Measurements from ENCODE around the gene CDKL5.
"Not testable (repeated sequence)": the region's sequence is repeated elsewhere in the genome, so short reads cannot be mapped to it uniquely, and the experiment has no call there.

The CDKL5 gene

DNA sequence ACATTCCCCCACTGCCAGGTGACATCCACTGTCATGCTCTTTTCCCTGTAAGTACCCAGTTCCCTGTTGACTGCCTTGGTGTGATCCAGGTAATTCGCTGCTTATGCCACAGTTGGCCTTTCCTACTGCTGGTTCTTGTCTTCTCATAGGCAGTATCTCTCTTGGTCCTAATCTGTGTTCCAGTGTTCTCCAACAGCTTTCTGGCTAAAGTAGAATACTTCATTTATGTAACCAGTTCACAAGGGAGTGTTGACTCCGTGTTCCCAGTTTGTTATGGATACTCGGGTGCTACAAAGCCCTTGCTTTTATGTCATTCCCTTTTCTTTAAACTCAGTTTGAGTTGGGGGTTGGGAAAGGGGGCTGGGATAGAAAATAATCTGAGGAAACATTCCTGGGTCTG is 148.1 kb downstream of the CDKL5 start:
- DNase-seq, result no peak

- no peak for DNase-seq
Measured at GRCh38 chrX:18574591-18574990, 149.2 kb downstream of the CDKL5 start.

DNA sequence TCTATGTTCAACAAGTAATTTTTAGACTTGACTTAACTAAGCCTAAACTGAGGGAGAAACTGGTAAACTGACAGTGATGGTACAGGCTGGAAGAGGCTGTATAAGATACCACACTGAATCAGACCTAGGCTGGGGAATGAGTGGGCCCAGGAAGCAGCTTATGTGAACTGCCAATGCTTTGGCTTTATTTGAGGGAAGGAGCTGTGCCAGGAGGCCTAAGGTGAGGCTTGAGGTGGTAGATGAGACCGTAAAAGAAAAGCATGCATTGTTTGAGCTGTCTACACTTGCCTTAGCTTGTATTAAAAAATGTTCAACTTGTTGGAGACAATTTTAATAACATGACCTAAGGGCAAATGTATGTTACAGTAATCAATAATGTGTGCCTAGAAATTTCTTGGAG is 150.3 kb downstream of the CDKL5 start:
- no peak for DNase-seq

GRCh38 chrX:18577400-18577799 is 152.0 kb downstream of the CDKL5 start:
- DNase-seq, result no peak

- no peak for DNase-seq
Measured at GRCh38 chrX:18578546-18578945, 153.1 kb downstream of the CDKL5 start.

DNA sequence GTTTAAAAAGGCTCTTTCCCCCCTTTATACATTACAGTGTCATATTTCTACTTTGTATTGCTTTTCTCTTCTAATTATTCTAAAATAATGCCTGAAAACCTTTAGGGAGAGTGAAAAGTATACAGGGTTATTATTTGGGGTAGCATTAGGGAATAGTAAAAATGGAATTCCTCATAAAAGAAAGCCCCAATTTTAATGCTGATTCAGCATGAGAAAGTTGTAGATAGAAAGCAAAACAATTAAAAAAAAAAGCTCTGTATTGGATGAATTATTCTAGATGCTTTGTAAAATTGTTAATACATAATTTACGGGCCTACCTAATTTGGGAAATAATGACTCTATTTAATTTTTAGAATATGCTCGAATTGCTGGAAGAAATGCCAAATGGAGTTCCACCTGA is 154.1 kb downstream of the CDKL5 start:
- no peak for DNase-seq

- DNase-seq, result no peak
Measured at GRCh38 chrX:18582910-18583493, 157.6 kb downstream of the CDKL5 start.

GRCh38 chrX:18589292-18589691 is 163.9 kb downstream of the CDKL5 start:
- DNase-seq, result not testable (repeated sequence)

DNA sequence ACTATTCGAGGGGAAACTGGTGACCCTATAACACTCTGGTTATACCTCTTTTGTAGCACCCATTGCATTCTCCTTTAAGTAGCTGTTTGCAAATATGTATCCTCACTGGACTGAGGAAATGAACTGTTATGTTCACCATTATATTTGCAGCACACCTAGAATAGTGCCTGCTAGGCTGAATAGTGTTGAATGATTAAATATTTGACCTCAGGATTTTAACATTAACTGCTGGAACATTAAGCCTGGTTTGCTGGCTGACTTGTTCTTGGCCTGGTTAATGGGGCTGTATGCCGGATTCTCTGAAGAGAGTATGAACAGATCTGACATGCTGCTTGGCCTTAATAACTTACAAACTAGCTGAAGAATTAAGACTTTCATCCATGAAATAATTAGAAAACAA is 166.4 kb downstream of the CDKL5 start:
- DNase-seq, result no peak

- no peak for DNase-seq
Measured at GRCh38 chrX:18594079-18594478, 168.7 kb downstream of the CDKL5 start.

DNA sequence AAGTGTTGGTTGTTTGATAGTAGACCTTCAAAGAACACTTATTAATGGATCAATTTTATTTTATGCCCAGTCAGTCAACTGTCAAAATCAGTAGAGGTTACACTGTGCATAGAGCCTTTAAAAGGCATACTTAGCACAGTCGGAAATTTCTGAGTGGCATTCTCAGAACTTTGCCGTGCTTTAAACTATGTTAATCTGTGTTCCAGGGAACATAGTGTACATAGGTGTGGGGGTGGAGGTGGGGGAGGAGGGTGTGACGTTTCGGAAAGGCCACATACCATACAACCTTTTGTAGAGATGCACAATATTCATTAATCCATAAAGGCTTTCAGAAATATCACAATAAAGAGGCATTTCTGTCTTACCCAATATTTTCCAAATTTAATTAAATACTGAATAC is 170.7 kb downstream of the CDKL5 start:
- DNase-seq, result peak in 2 of 56 donors; percentile 1 to 2

GRCh38 chrX:18598413-18598812 is 173.0 kb downstream of the CDKL5 start:
- no peak for DNase-seq

- DNase-seq, result no peak
Measured at GRCh38 chrX:18607966-18608365, 182.6 kb downstream of the CDKL5 start.

DNA sequence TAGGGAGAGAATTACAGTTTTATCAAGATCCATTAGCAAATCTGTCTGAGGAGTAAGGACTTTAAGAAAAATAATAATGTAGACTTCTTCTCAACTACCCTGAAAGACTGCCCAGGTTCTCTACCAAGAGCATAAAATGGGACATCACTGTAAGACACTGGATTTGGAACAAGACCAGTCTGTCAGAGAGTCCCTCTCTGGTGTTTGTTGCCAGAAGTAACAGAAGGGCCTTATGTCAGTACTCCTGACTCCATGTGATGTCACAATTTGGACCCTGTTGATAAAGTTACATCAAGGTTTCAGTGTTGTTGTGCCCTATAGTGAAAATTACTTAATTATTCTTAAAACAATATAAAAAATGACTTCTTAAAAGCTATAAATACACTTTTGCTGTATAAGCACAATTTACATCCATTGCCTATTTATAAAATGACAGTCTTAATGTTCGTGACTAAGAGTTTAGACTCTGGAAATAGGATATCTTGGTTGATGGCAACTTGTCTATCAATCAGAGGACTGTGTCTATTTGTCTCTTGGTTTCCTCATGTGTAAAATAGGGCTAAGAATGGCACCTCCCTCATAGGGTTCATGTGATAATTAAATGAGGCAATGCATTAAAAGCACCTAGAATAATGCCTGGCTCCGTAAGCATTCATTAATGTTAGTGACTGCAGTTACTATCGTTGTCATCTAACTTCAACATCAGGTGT is 188.7 kb downstream of the CDKL5 start:
- DNase-seq, result no peak

DNA sequence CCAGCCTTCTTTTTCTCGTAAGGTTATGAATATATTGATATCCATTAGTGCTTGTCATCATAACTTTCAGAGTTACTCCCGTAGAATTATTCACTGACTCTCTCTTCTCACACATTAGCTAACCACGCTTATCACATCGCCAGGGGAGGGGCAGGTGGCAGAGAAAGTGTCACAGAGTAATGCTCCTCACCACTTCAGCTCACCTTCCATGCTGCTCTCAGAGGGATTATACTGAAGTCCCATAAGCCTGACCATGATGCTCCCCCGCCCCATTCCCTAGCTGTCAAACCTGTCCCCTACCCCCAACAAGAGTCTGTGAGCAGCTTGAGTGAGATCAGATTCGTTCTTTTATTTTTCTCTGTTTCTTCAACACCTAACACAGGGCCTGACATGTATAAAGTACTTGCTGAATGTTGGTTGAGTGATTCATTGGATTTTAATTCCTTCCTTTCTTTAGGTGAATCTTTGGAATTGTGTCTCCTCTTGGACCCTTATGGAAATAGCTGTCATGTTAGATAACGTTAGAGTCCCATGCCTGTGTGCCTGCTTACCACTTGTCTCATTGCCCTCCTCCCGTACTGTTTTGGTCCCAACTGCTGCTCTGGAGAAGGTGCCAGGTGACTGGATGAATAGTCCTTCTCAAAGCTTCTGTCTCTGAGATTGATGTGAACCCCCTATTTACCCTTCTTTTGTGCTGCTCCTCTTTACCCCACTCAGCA is 191.4 kb downstream of the CDKL5 start:
- peak in 4 of 56 donors; percentile 0 to 5 (median 2) for DNase-seq

- no peak for DNase-seq
Measured at GRCh38 chrX:18617407-18617750, 192.0 kb downstream of the CDKL5 start.

GRCh38 chrX:18619288-18619687 is 193.9 kb downstream of the CDKL5 start:
- DNase-seq, result no peak

DNA sequence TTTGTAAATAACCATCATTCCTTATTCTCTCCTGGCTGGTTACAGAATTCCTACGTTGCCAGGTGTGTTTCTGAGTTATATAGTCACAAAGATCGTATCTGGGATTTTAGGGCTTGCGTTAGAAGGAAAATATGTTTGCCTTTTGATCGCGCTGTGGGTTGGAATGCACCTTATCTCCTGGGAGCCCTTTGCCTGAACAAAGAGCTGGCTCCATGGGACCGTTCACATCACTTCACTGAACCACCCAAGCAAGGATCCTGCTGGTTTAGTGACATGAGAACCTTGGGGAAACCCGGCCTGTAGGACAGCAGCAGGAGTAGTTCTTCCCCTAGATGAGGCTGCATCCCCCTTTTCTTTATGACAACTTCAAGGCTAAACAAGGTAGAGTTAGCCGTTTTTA is 194.9 kb downstream of the CDKL5 start:
- no peak for DNase-seq

DNA sequence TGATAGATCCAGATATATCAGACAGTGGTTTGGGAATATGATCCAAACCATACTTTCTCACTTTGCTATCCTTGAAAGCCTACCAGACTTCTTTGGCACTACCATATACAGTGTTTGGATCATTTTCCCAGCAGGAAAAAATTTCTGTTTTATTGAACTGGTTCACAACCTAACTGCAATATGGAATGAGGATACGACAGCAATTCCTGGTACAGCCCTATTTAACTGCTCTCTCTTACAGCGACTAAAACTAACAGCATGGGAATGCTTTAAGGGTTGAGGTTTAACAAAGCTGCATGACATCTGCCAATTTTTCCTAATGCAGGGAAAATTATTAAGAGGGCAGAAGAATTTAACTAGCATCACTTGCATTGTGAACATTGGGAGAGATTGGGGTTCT is 199.2 kb downstream of the CDKL5 start:
- no peak for DNase-seq

DNA sequence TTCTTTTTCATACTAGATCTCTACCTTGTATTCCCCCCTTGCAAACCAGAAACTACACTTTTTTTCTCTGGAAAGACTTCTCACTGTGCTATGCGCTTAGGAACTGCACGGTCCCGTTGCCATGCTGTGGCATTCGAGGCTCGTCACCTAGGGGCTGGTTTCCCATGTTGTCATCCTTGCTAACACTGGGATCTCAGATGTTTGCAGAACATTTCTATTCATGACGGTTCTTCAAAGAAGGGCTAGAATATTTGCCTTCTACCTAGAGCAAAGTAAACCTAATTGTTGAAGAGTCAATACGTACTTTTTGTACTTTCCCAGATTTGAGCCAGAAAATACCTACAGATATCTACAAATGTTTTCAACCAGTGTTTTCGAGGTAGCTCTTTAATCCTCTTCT is 205.5 kb downstream of the CDKL5 start:
- DNase-seq, result no peak

- no peak for DNase-seq
Measured at GRCh38 chrX:18638398-18638797, 213.0 kb downstream of the CDKL5 start.

- no peak for DNase-seq
Measured at GRCh38 chrX:18639280-18639679, 213.9 kb downstream of the CDKL5 start.

- no peak for DNase-seq
Measured at GRCh38 chrX:18640686-18641085, 215.3 kb downstream of the CDKL5 start.

Data from nucleus accumbens (tissue), 56 donors.